GM19043 (cell line): Measurements from ENCODE around the gene FAM20C.
"Not testable (repeated sequence)": the region's sequence is repeated elsewhere in the genome, so short reads cannot be mapped to it uniquely, and the experiment has no call there.

ENCODE experiments used
- ATAC-seq: cut with Tn5 transposase; IDR thresholded peaks from one replicate; pipeline ENCODE4 v1.9.1; 2021; ENCODE audit warnings: low read depth; ENCODE audit not compliant: unreplicated experiment

FAM20C gene

DNA sequence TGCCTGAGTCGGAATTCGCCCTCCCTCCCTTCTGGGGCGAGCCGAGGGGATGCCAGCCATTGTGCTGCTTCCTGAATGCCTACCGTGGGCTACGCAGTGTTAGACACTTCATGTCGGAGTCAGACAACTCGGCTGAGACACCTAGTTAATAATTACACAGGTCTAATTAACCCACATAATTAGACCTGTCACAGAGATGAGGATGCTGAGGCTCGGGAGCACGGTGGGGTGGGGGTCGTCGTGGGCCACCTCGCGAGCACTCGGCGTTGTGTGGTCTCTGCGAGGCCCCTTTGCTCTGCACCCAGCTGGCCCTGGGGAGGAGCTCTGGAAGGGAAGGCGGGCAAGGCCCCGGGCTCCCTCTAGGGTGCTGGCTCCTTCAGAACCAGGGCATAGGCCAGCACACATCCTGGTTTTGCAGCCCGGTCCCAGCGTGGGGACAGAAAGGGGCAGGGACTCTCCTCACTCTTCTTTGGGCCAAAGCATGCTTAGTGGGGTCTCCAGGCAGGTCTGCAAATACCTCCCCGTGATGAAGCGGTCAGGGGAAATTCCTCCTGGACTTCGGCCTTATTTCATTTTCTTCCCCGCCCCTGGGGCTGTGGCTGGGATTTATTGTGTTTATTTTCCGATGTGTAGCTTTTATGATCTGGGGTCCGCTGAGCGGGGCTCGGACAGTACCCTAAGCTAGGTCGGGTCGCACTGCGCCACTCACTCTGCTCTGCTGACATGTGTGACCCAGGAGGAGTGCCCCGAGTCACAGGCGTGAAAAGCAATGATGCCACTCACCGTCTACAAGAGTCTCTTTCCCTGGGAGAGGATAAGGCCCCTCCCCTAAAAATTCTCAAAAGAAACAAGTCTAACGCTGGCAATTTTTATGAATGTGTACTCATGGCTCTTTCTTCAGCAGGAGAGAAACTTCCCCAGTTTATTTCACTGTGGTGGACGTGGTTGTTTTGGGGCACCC, 92.7 kb downstream of the FAM20C start:
- ATAC-seq = no peak

DNA sequence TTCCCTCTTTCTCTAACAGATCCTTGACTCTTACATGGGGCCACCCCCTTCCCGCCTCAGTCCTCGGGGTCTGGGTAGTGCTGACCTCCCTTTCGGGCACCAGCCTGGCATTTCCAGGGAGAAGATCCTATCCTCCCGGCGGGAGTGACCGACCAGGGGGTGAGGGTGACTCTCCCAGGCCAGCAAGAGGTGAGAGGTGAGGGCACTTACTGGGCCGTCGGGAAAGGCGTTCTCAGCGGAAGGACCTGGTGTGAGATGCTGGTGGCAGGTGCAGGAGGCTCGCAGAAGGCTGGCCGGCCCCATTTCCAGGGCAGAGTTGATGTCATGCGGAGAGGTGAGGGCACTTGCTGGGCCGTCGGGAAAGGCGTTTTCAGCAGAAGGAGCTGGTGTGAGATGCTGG, 93.4 kb downstream of the FAM20C start:
- ATAC-seq = no peak

DNA sequence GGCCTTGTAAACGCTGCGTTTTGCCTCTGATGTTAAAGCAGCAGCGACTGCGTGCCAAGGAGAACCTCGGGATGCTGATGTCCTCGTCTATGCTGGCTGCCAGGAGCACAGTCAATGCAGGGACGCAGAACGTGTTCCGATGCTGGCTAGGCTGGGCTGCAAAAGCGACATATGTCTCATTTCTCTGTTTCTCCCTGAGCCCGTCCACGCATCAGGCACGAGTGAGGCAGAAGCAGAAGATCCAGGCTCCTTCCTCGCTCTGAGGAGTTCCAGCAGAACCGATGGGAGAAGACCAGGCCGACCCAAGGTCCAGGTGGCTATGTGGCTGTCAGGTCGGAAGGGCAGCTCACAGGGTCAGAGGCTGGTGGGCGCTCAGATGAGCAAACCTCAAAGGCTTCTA, 93.9 kb downstream of the FAM20C start:
- no peak for ATAC-seq

DNA sequence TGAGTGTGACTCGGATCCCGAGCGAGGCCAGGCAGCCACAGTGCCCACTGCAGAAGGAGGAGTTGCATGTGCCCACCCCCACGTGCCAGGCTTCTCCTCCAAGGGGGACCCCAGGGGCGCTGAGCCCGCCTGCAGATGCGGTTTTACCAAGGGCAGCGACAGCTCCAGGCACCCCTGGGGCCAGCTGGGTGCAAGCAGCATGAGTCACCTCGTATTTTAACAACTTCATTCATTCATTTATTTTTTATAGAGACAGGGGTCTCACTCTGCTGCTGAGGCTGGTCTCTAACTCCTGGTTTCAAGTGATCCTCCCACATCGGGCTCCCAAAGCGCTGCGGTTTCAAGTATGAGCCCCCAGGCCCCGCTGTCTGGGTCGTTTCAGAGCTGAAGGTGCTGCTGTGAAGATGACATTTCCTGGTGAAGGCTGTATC, 96.3 kb downstream of the FAM20C start:
- no peak for ATAC-seq

DNA sequence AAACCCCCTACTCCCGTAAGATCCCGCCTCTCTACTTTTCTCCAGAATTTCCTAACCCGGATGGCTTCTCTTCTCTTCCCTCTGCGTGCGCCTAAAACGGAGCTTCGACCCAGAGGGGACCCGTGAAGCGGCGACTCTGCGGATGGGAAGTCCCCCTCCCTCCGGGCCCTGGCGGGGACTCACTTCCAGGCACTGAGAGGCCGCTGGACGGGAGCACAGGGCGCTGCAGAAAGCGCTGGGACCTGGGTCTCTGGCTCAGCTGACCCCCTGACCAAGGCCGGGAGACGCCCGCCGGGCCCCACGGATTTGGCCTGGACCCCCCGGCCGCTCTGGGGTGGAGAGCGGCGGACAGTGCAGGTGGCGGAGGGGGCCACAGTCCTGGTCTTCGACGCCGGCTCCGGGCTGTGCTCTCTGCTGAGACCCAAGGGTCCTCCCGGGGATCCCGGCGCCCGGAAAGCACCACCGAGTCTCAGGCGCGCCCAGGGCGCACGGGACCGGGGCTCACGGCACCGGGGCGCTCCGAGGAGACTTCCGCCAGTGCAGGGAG, 96.9 kb downstream of the FAM20C start:
- no peak for ATAC-seq

DNA sequence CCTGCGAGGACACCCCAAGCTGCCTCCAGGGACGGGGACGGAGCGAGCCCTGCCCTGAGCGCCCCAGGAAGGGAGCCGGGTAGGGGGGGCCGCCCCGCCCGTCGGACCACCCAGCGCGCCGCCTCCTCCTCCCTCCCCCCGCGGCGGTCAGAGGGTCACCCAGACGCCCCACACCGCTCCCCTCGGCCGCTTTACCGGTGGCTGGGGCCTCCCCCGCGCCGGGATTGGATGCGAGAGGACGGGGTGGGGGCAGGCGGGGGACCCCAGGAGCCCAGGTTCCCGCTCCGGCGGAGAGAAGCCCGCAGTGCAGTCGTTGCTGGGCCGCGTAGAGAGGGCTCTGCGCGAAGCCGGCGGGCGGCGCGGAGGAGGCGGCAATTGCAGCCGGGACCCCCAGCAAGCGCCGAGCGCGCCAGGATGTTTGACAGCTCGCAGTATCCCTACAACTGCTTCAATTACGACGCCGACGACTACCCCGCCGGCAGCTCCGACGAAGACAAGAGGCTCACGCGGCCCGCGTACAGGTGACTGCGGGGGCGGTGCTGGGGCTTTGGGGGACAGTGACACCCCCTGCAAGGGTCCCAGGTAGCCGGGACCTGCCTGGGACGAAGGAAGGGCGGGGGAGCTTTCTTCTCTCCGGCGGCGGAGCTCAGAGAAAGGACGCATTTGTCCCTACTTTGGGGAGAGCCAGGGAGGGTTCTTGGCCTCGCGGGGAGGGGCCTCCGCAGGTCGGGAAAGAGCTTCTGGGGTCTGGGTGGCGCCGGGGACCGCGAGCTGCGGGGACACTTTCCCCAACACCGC, 97.6 kb downstream of the FAM20C start, which contains the start of gene FOXL3:
Gene FOXL3, plus strand, starts transcription at position 415 of the 798 bp plus-strand sequence. Its CDS starts 0 bp downstream, at position 415.
- no peak for ATAC-seq

DNA sequence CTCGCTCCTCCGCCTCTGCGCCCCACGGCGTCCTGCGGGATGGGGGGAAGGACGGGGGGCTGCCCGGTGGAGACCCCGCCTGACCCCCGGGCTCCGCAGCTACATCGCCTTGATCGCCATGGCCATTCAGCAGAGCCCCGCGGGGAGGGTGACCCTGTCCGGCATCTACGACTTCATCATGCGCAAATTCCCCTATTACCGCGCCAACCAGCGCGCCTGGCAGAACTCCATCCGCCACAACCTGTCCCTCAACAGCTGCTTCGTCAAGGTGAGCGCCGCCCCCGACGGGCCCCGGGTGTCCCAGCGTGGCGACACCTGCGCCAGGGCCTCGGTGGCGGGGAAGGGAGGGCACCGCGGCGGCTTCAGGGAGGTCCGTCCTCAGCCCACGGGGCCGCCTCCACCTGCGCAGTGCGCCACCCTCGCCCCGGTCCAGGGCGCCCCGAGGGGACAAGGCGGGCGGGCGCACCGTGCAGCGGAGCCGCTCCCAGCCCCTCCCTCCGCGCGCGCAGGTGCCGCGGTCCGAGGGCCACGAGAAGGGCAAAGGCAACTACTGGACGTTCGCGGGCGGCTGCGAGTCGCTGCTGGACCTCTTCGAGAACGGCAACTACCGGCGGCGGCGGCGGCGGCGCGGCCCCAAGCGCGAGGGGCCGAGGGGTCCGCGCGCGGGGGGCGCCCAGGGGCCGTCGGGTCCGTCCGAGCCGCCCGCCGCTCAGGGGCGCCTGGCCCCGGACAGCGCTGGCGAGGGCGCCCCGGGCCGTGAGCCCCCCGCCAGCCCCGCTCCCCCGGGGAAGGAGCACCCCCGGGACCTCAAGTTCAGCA, 98.4 kb downstream of the FAM20C start:
- no peak for ATAC-seq

DNA sequence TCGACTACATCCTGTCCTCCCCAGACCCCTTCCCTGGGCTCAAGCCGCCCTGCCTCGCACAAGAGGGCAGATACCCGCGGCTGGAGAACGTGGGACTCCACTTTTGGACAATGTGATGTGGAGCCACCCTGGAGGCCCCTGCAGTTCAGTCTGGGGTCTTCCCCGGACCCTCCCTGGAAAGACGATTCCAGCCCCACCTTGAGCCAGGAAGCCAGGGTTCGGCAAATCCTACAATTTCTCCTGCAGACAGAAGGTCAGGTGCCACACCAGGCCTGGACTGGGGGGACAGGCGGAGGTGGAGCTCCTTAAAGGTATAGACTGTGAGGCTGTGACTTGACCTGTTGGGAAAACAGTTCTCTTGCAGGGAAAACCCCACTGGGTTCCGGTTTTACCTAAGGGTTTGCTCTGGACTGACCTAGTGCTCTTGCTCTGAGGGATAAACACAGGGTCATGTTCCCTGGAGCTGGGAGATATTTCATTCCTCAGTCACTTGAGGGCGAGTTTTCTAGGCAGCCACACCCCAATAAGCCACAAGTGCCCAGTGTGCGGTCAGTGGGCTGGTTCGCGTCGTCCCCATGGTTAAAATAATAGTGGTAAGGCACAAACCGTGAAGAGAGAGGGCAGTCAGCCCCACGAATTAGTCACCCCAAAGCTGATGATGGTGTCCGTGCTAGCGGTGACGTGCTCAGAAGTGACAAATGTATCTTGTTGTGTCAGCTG, 99.2 kb downstream of the FAM20C start:
- no peak for ATAC-seq

DNA sequence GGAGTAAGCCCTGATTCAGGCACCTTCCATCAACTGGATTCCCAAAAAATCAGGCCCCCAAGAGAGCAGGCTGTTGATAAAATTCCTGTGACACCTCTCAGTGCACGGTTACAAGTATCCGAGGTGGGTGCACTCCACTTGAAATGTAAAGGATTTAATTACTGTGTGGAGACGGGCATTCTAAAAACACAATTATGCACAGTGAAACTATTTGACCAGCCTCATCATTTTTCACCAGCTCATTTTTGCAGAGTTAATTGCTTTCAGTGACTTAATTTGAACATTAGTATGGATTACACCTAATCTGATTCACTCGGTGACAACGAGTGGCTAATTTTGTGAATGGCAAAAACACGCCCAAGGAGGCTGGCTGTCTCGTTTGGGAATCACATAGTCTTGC, 99.9 kb downstream of the FAM20C start:
- ATAC-seq = no peak

DNA sequence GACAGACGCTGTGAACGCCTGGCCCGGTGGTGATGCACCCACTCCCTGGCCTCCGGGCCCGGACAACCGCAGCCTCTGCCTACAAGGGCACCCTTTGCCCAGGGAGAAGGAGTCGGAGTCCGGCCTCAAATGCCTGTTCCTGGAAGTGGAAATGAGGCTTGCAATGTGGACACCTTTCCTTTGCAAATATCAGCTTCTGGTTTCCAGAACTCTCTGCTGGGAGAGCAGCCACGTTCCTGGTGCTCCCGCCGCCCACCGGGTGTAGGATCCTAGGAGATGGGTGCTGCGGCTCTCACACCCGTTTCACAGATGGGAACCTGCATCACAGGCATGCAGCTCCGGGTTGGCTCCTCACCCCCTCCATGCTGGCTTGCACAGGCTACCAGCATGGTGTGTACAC, 100.5 kb downstream of the FAM20C start:
- ATAC-seq = no peak

DNA sequence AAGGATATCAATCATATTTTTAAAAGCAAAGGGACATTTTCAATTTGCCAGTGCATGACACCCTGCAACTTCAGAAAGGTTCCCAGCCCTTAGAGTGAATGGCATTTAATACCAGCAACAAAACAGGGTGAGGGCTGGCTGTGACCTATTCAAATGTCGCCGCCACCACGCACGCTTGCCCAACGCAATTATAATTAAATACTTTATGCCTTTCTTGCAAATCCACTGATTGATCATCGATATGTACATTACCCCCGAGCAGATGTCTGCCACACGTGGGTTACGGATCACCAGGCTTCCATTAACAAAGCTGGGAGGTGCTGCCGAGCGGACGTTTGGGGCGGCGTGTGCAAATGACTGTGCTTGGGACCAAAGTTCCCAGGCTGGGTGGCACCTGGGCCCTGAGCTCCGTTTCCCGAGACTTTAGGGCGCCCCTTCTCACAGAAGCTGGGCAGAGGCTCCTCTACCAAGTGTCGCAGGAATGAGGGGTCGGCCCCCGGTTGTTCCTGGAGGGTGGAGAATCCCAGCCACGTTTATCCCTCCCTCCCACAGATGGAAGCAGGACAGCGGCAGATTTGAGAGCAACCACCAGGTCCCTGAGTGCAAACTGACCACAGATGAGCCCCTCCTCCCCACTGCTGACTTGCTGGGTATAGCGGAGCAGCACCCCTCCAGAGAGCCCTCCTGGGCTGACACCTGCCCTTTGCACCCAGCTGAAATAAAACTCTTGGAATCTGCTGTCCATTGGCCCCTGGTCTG, 101.5 kb downstream of the FAM20C start:
- ATAC-seq = no peak

DNA sequence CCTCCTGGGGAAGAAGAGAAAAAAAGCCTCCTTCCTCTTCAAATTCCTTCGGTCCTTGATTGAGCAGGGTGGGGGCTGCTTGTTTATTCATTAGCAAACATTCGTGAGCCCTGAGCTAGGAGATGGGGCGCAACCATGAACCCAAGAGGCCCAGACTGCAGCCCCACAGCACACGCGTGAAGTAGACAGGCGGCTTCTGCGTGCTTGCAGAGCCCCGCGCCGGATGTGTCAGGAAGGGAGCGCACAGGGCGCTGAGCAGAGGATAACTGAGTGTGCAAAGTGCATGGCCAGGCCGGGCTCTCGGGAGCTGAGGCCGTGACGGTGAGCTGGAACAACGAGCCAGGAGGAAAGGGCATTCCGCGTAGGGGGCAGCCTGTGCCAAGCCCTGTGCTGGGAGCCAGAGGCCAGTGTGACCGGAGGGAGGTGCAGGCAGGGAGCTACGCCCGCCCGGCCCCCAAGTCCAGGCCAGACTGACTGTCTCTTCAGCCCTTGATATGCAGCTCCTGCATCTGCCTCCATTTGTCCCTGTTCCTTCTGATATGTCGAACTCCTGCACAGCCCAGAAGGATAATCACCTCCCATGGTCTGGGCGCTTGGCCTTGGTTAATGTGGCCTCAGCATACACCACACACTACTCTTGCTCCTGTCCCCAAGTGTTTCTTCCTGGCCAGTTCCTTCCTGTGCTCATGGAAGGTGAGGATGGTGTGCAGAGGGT, 102.2 kb downstream of the FAM20C start:
- ATAC-seq = no peak

DNA sequence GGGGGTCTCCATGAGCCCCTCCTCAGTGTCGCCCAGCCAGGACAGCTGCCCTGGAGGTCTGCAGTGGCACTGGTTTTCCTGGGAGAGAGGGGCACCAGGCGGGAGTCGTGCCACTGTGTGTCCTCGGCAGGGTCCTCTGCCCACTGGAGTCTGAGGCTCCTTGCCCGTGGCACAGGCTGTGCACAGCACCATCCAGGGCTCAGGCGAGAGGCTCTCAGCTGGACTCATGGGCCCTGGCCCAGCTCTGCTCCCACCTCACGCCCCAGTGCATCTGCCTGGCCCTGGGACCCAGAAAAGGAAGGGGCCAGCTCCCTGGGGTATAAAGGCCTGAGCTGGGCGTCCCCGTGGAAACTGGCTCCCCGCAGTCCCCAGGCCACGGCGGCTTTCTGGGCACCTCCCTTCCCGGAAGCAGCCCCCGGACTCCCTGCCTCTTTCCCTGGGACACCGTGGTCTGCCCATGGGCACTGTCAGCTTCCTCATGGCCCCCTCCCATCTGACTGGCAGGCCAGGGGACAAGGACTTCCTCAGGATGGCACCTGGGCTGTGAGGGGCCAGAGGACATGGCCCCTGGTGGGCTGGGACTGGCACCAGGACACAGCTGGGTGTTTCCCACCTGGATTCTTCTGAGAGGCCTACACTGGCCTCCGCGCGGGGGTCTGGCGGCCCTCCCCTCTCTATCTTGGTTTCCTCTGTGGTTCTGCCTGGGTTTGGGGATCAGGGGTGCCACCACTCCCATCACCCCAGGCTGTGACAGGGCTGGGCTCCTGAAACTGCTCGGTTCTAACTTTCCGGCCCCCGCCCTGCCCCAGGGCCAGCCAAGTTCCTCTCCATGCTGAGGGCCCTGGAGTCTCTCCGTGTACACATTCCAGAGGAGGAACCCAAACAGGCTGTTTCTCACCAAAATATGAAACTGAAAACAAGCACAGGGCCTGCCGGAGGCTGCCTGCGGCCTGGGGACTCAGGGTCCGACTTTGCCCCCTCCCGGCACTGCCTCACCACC, 103.1 kb downstream of the FAM20C start:
- no peak for ATAC-seq

DNA sequence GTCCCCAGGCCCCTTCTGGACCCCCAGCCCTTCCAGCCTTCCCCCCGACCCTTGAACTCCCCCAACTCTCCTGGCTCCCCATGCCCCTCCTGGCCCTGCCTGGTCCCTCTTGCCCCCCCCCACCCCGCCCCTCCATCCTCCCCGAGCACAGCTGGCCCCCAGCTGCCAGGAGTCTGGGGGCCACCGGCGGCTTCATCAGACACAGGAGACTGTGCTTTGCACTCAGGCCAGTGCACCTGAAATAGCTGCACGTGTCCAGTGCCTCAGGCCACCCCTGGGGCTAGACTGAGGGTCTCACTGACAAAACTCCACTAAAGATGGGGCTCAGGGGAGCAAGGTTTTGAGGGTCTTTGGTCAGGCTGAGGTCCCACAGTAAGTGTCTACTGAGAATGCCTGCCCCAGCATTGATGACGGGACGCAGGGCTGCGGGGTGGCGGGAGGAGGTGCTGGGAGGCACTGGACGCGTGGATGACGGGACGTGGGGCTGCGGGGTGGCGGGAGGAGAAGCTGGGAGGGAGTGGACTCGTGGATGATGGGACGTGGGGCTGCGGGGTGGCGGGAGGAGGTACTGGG, 104.1 kb downstream of the FAM20C start:
- no peak for ATAC-seq

DNA sequence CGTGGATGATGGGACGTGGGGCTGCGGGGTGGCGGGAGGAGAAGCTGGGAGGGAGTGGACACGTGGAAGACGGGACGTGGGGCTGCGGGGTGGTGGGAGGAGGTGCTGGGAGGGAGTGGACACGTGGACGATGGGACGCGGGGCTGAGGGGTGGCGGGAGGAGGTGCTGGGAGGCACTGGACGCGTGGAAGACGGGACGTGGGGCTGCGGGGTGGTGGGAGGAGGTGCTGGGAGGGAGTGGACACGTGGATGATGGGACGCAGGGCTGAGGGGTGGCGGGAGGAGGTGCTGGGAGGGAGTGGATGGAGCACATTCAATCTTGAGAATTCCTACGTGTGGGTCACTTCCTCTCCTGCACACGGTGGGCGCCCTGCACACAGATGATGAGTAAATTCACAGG, 104.8 kb downstream of the FAM20C start:
- not testable (repeated sequence) for ATAC-seq

DNA sequence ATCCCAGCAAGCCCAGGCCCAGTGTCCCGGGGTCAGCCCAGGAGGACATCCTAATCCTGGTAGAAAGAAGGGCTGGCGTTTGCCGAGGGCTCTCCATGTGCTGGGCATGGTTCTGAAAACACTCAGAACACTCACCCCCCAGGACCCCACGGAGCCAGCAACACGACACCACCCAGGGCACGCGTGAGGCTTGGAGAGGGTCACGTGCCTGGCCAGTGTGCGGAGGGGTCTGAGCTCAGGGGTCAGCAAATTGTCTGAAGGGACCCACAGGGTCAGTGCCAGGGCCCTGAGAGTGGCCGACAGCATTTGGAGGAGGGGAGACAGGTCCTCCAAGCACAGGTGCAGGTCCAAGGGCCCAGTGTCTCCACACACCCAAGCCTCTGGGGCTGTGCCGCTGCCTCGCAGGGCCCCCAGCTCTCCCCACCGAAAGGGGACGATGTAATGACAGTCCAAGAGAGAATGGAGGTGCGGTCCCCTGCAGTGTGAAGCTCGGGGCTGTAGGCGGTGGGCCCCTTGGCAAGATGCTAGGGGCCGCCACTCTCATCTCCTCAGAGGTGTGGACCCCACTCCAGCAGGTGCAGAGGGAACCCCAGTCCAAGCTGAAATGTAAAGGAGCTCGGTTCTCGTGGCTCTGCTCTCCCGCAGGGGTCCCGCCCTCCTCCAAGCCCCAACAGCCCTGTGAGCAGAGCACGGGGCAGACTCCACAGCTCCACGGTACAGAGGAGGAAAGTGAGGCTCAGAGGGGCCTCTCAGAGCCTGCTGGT, 105.4 kb downstream of the FAM20C start:
- no peak for ATAC-seq
